GM19372 (cell line): ENCODE data around the gene LGALSL.
"Not testable (repeated sequence)": the region's sequence is repeated elsewhere in the genome, so short reads cannot be mapped to it uniquely, and the experiment has no call there.

Source experiments
- ATAC-seq: cut with Tn5 transposase; IDR thresholded peaks from one replicate; pipeline ENCODE4 v1.9.1; 2021; ENCODE audit warnings: mild to moderate bottlenecking, low read depth, moderate library complexity; ENCODE audit not compliant: unreplicated experiment

The LGALSL gene

DNA sequence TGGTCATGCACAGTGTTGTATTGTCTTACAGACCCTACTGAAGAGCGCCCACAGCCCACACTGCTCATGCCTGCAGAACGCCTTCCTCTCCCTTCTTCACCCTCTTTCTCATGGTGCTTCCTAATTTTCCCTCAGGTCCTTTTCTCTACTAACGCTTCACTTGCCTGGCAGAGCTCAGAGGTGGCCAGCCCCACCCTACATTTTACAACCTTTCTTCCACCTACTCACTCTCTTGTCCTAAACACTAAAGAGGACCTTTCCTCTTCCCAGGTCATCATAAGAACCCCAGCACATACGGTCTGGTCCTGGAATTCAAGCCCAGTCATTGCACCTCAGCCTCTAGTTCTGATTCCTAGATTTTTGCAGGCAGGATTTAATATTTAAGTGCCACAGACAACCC is 11.7 kb upstream of the LGALSL start:
- ATAC-seq: no peak

DNA sequence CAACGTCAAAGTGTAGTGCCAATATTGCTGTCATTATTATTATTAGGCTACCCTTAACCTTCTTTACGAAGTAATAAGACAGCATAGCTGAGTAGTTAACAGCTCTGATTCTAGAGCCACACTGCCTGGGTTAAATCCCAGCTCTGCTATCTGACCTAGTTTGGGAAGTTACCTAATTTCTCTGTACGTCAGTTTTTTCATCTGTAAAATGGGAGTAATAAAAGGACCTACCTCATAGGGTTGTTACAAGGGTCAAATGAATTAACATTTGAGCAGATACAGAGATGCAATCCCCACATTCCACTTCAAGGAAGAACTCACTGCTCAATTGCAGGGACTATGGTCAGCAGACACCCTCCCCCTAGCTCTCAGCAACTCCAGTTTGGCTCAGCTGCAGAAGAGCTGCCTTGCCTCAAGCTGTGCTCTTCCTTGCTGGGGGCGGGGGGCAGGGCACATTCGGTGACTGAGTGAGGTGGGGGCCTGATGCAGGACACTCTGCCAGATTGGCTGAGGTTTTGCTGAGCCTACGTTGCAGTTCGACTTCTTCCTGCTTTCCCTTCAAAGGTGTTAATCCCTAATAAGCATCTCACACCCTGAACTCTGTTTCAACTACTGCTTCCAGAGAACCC is 11.0 kb upstream of the LGALSL start:
- no peak for ATAC-seq

DNA sequence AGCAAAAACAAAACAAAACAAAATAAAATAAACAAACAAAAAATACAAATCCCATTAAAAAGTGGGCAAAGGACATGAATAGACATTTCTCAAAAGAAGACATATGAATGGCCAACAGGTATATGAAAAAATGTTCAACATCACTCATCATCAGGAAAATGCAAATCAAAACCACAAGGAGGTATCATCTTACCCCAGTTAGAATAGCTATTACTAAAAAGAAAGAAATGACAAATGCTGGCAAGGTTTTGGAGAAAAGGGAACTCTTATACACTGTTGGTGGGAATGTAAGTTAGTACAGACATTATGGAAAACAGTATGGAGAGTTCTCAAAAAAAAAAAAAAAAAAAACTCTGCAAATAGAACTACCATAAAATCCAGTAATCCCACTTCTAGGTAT is 8.0 kb upstream of the LGALSL start:
- ATAC-seq: not testable (repeated sequence)

DNA sequence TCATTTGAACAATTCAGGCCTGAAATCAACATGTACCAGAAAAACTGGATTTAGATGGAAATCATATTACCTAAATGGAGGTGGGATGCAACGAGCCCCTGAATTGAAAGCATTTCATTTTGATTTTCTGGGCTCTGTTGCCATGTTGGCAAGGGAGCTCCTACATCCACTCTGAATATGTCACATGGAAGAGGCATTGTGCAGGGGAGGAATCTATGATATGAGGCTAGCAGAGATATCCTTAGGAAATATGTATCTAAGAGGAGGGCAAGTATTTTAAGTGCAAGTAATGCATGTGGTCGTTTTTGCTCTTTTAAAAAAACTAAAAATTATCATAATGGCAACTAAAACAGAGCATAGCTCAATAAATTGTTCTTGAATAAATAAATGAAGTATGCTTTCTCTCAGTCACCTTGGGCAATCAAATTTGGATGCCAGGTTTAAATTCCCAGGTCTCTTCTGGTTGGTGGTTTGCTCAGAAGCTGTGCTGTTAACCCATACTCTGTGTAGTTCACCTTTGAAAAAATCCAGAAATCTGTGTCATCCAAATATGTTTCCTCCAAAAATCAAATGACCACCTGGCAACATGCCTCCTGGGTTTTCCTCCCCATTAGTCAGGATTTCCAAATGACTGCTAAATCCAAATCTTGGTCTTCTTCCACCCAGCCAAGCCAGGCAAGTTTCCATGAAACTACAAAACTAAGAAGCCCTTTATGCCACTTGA is 6.5 kb upstream of the LGALSL start:
- ATAC-seq: no peak

DNA sequence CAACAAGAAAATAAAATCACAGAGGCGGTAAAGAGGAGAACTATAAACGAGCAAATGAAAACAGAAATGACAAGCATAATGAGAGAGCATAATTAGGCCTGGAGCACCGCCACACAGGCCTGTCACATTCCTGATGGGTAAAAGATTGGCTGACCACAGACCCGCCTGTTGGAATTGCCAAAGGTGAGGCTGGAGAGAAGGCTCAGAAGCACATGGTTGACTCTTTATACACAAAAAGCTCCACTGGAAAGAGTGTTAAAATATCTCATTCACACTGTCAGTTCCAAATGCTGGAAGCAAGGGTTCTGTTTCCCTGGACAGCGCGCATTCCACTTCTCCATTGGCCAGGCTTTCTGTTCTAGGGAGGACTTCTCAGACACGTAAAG is 5.9 kb upstream of the LGALSL start:
- ATAC-seq: no peak

DNA sequence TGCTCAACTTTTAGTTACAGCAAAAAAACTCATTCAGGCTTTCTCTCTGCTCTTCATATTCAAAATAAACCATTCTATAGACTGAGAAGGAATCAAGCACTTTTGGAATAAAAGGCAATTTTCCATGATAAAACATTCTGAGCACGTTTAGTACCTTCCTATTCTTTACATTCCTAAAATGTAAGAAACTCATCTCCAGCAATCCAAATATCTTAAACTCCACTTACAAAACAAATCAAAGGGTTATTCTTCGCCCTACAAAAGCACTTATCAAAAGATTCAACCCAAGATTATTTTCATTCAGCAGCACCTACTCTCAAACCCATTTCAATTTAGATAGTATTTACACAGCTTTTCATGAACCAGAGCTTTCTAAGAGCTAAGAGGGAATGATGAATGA is 2.9 kb upstream of the LGALSL start:
- ATAC-seq: no peak

DNA sequence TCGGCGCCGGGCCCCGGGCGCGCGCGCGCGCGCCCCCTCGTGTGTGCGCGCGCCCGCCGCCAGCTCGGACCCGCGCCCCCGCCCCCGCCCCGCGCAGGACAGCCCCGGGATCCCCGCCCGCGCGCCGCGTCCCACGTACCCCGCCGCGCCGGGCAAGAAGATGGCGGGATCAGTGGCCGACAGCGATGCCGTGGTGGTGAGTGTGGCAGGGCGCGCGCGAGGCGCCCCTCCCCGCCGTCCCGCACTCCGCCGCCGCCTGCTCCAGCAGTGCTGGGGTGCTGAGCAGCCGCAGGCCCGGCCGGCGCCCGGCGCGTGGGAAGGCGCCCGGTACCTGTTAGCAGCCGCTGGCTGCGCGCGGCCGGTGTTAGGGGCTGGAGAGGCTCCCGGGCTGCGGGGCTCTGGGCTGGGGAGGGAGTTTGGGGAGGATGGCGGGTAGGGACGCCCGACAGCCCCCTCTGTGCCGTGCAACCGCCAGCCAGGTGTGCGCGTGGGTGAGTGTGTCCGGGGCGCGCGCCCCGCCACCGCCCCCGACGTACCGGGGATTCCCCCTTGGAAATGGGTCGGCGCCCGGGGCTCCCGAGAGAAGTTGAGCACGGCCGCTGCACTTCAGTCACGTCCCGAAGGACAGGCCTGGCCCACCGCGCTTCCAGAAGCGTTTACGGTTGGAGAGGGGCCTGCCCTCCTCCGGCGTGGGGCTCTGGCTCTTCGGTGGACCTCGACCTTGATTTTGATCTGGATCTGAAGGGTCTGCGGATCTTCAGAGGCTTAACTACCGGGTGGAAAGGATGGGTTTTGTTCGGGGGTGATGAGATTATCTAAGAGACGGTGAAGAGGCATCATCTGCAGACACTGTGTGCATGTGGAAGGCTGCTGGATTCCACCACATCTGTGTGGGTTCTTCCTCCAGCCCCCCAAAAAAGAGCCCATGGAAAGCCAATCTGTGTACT is 697 bp downstream of the LGALSL start:
- peak; percentile 52 for ATAC-seq

DNA sequence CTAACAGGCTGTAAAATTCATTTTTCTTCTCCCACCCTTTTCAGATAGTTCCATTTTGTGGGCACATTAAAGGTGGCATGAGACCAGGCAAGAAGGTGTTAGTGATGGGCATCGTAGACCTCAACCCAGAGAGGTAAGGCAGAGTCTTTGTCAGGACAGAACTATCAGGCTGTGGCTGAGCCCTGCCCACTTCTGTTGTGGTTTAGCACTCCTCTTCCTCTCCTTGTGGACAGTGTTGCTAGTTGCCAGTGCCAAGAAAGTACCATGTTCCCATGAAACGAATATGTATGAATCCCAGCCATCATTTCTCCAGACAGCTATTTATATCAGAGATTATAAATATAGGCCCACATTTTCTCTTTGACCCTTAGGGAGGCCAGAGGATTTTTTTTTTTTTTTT is 1.6 kb downstream of the LGALSL start:
- ATAC-seq: no peak

DNA sequence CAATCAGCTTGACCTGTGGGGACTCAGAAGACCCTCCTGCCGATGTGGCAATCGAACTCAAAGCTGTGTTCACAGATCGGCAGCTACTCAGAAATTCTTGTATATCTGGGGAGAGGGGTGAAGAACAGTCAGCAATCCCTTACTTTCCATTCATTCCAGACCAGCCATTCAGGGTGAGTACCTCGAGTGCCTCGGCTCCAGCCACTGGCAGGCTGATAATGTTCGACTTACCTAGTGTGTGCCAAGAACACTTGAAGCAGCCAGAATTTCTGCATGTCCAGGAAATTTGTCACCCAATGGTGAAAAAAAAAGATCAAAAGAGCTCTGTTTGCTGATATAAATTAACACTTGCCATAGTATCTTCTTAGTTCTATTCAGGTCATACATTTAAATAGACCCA is 2.3 kb downstream of the LGALSL start:
- ATAC-seq: no peak

DNA sequence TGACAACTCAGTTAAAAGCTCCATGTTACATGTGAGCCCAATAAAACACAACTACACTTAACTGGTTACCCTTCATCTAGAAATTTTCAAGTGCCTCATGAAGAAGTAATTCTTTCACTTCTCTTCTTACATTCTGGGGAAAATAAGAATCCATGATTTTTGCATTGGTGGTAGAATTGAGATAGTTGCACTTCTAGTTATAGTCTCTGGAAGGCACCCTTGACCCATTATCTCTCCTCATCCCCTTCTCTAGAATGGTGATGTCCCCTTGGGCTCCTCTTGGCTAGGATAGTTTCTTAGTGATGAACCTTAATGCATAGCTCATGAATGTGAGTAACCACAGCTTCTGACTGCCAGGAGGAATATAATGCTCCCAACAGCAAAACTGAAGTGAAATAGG is 3.6 kb downstream of the LGALSL start:
- ATAC-seq: no peak

DNA sequence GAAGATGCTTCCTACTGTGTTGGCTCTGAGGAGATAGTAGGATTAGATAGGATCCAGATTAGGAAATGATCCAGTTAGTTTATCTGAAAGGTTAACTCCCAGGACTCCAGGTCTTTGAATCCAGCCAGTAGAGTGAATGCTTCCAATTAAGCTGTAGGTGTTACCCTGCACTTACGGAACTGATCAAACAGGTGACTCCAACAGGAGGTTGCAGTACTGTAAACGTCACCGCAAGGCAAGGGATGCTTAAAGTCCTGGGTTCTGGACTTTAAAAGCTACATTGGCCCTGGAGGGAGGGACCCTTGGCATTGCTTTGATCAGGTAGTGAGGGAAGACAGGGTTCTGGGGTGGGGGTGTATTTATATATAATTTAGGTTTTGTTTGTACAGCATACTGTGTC is 5.6 kb downstream of the LGALSL start:
- no peak for ATAC-seq

DNA sequence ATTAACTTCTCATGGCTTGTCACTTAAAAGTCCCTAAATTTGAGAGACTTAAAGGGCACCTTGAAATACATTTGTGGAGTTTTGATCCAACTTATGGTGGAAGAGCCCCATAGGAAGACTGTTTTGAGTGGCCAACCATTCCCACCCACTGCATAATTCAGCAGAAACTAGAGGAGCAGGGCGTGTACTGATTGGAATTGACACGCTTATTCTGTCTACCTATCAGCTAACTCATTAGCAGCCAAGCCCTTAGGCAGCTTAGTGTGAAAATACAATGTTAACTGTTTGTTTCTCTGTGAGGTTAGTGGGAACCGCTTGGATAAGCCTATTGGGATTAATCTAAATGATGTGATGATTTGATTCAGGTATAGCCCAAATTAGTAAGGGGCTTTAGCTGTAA is 6.4 kb downstream of the LGALSL start:
- no peak for ATAC-seq

DNA sequence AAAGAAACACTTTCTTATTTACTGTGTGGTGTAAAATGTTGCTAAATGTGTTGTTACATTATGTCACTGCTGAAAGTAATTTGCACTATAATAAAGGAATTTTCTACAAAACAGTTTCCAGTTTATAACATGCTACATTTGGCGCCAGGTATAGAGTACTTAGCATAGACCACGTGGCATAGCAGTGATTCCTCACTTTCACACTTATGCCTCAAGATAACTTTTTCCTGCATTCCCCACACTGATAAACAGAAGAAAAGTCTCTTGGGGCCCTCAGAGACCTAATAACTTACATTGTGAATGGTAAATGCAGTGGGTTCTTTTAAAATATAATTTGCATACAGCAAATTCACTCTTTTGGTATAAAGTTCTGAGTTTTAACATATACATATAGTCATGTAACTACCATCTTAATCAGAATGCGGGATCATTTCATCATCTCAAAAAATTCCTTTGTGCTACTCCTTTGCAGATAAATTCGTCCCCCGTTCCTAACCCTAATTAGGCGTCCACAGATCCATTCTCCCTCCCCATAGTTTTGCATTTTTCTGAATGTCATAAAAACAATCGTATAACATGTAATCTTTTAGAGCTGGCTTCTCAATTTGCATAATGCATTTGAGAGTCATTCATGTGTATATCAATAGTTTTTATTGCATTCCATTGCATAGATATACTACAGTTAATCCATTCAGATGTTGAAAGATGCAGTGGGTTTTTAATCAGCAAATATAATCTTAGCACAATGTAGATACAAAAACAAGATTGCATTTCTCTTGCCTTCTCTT is 7.5 kb downstream of the LGALSL start:
- ATAC-seq: no peak

DNA sequence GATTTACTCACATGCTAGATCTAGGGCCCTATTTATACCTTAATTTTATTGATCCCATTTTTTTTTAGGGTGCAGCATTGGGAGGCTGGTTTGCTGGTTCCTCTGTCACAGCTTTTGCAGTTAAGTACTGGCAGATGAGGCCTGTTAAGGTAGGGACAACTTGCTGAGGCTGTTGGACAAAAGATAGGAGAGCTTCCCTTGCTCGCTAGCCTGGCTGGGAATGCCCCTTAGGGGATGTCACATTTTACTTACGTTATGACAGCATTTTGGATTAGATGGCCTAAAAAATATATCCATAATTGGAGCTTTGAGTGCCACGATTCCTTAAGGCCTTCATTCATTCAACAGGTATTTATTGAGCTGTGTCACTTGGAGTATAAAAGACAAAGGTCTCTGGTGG is 8.2 kb downstream of the LGALSL start:
- no peak for ATAC-seq

DNA sequence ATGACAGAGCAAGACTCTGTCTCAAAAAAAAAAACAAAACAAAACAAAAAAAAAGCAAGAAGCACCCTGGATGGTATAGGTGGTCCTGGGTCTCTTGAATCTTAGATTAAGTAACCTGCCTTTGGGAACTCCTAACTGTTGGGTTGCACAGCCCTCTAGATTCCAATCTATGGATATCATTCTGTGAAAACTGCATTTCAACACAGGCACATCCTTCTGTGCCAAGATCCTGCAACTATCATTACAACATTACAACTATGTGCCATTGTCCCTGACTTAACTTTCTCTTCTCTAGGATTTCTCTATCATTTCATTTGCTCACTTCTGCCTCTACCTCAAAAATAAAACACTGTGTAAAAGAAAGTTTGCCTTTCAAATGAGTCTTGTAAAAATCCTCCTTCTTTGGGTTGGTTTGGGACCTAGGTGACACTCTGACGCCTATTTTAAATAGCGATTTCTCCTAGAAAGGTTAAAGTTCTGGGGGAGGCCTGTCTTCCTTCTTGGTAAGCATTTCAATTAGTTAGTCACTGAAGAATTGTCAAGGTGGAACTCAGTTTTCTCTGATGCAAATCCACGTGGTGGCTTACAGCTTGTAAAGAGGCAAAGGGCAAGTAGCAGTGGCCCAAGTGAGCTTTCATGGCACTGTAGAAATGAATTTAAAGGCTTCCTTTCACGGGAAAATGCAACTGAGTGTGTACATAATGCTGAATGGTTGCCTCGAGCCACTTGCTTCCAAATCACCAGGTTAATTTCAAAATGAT is 9.2 kb downstream of the LGALSL start:
- no peak for ATAC-seq

DNA sequence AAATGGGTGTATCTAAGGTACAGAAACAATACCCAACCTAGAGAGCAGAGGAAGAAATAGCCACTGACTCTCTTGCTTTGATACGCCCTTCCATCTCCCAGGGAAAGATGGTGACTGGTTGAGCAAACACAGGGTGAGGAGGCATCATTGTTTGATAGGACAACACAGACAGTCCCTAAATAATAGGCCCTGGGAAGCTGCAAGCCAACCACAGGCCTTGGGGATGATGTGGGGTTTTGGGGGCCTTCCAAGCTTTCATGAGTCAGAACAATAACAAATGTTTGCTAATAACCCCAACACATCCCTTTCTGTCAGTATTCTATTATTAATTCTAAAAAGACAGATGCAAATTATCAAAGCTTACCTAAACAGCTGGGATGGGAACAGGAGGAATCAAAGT is 9.8 kb downstream of the LGALSL start:
- ATAC-seq: no peak

DNA sequence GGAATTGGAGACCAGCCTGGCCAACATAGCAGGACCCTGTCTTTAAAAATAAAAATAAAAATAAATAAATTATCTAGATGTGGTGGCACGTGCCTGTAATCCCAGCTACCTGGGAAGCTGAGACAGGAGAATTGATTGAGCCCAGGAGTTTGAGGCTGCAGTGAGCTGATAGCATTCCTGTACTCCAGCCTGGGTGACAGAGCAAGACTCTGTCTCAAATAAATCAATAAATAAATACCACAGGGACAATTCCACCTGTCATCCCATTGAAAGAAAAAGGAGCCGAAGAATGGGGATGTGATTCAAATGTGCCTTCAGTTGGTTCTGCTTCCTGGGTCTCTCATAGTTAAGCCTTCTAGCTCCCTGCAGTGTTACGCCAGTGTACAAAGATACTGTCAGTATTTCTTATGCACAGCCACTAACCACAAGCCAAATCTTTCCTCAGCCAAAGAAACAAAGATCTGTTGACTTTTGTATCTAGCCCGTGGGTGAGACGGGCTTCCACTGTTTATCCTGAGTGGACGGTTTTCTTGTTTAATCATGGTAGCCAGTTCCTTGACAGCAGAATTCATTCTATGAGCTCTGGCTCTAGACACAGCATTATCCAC is 12.6 kb downstream of the LGALSL start:
- ATAC-seq: no peak

DNA sequence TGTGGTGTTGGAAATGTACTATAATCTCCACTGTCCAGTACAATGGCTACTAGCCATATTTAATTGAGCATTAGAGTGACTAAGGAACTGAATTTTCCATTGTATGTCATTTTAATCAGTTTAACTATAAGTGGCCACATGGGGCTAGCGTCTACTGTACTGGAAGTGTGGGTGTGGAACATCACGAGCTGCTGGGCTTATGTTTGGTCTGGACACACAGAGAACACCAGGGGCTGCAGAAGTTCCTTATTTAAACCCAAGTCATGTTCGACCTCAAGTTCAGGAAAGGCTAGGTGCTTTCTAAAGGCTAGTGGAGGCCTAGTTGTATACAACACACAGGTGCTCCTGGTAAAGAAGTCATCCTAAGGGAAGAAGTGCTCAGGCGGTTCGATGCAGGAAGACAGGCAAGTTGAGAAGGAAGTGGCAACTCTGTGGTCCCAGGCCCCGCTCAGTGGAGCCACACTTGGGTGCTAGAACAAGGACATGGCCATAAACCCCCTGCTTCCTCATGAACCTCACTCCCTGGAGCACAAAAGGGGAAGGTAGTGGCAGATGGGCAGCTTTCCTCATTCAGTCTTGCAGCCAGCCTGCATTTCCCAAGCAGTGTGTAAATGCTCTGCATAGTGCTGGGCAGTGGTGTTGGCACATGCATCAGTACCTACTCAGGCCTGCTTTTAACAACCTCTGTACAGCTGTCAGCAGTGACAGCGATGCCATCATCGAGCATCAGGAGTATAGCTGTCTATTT is 13.3 kb downstream of the LGALSL start:
- no peak for ATAC-seq

DNA sequence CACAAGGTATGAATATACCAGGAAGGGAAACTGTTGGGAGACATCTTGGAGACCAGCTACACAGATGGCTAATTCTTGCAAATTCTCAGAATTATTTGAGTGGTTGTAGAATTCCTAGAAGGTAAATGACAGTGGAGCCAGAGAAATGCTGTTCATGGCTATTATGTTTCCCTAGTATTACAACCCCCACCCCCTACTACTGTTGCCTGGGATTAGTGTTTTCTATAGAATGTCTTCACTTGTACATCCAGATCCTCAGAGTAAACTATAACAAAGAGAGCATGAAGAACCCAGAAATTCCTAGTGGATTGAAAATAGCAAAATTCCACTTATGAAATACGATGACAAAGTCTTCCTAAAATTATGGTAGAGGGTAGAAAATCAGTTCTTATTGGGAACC is 15.3 kb downstream of the LGALSL start:
- no peak for ATAC-seq
